Large intestine (tissue), 3 donors: ENCODE results near the gene SESN1. TPM values are rescaled to one million over a fixed set of nuclear protein-coding genes. Genes with fewer than 3 reads are reported as not detected.

Source experiments
- DNase-seq, 2 donors: peaks; one replicate each; pipeline versions ENCODE4 v3.0.0 to v3.0.0-alpha.2; 2013
- H3K27ac ChIP-seq: one replicate; pipeline ENCODE4 v1.5.1; 2013; ENCODE audit warnings: low read length
- H3K27me3 ChIP-seq: 2 replicates; pipeline ENCODE4 v1.6.1; 2013; ENCODE audit warnings: low read length; ENCODE audit not compliant: control insufficient read depth, insufficient read depth
- H3K36me3 ChIP-seq: 2 replicates; pipeline ENCODE4 v1.6.1; 2013; ENCODE audit warnings: low read length; ENCODE audit not compliant: control insufficient read depth, insufficient read depth
- H3K4me1 ChIP-seq: one replicate; pipeline ENCODE4 v1.6.1; 2013; ENCODE audit warnings: low read length; ENCODE audit not compliant: control insufficient read depth, insufficient read depth
- H3K4me3 ChIP-seq: one replicate; pipeline ENCODE4 v1.5.1; 2013; ENCODE audit warnings: low read length
- H3K9me3 ChIP-seq: one replicate; pipeline ENCODE4 v1.6.1; 2013; ENCODE audit warnings: mild to moderate bottlenecking, low read depth, low read length, moderate library complexity; ENCODE audit not compliant: control insufficient read depth
- WGBS: methylation state at CpG from one replicate; pipeline ENCODE4 v1.1.5; 2013; ENCODE audit warnings: low lambda C conversion rate; ENCODE audit not compliant: insufficient coverage; 5-methylcytosine and 5-hydroxymethylcytosine counted together
- polyA plus RNA-seq: library from polyadenylated mRNA; unstranded; fragments of 120-200 nt; gene quantifications from one replicate; pipeline ENCODE4 v1.2.1, GENCODE V29; 2013

Gene SESN1
- polyA plus RNA-seq, 1 donor = 48.4 TPM

- WGBS = 45% methylated on average over 6 of the region's 27 CpGs
- Histone ChIP-seq H3K4me3 (no peak overlapping the region), H3K9me3 (peaks cover 3% of the 10 kb centered on the region), H3K27ac (no peak overlapping the region), H3K36me3 (no peaks in the 10 kb centered on the region), H3K4me1 (peaks cover 22% of the 10 kb centered on the region), H3K27me3 (no peaks in the 10 kb centered on the region)
- no peak for DNase-seq
Measured at GRCh38 chr6:108952776-108953486, 141.7 kb downstream of the SESN1 start.

- Histone ChIP-seq H3K27me3 (no peaks in the 10 kb centered on the region), H3K27ac (peak overlapping the region; percentile 30), H3K36me3 (no peaks in the 10 kb centered on the region), H3K4me3 (no peak overlapping the region), H3K4me1 (peaks cover 30% of the 10 kb centered on the region), H3K9me3 (peaks cover 3% of the 10 kb centered on the region)
- WGBS = 10% methylated on average over 2 of the region's 16 CpGs
- peak; percentile 56 to 82 for DNase-seq
Measured at GRCh38 chr6:108951351-108951953, 143.2 kb downstream of the SESN1 start.

GRCh38 chr6:108948181-108948661, 146.4 kb downstream of the SESN1 start:
- Histone ChIP-seq H3K4me1 (peaks cover 45% of the 10 kb centered on the region), H3K27ac (peak overlapping the region; percentile 14)
- DNase-seq = no peak

GRCh38 chr6:108947114-108947854, 147.4 kb downstream of the SESN1 start:
- DNase-seq = peak; percentile 50 to 71
- peaks cover 50% of the 10 kb centered on the region for H3K4me1 ChIP-seq
- H3K36me3 ChIP-seq = no peaks in the 10 kb centered on the region
- H3K4me3 ChIP-seq = no peak overlapping the region
- no peaks in the 10 kb centered on the region for H3K9me3 ChIP-seq
- peak overlapping the region; percentile 53 for H3K27ac ChIP-seq
- WGBS = 0% methylated on average over 1 of the region's 5 CpGs
- no peaks in the 10 kb centered on the region for H3K27me3 ChIP-seq

More at GRCh38 chr6:108948181-108948661, 146.4 kb downstream of the SESN1 start:
- WGBS = no CpG with 5 or more reads among the region's 7 CpGs
- no peaks in the 10 kb centered on the region for H3K36me3 ChIP-seq
- no peaks in the 10 kb centered on the region for H3K27me3 ChIP-seq
- H3K4me3 ChIP-seq = no peak overlapping the region
- peaks cover 3% of the 10 kb centered on the region for H3K9me3 ChIP-seq

- H3K27me3 ChIP-seq = no peaks in the 10 kb centered on the region
- H3K27ac ChIP-seq = peak overlapping the region; percentile 53
- H3K4me1 ChIP-seq = peaks cover 46% of the 10 kb centered on the region
- H3K36me3 ChIP-seq = no peaks in the 10 kb centered on the region
- peak in 1 of 2 donors; percentile 10 for DNase-seq
- no peak overlapping the region for H3K4me3 ChIP-seq
- WGBS = 86% methylated on average over 1 of the region's 3 CpGs
- no peaks in the 10 kb centered on the region for H3K9me3 ChIP-seq
Measured at GRCh38 chr6:108946695-108947094, 148.0 kb downstream of the SESN1 start.

- Histone ChIP-seq H3K4me1 (peaks cover 44% of the 10 kb centered on the region), H3K4me3 (no peak overlapping the region), H3K36me3 (no peaks in the 10 kb centered on the region), H3K9me3 (no peaks in the 10 kb centered on the region), H3K27ac (peak overlapping the region; percentile 14), H3K27me3 (no peaks in the 10 kb centered on the region)
- peak in 1 of 2 donors; percentile 21 for DNase-seq
- WGBS = no CpG with 5 or more reads among the region's 10 CpGs
Measured at GRCh38 chr6:108945681-108946159, 148.9 kb downstream of the SESN1 start.

- Histone ChIP-seq H3K36me3 (no peaks in the 10 kb centered on the region), H3K4me3 (no peak overlapping the region), H3K9me3 (no peaks in the 10 kb centered on the region), H3K27me3 (no peaks in the 10 kb centered on the region), H3K4me1 (peaks cover 43% of the 10 kb centered on the region), H3K27ac (peak overlapping the region; percentile 14)
- 90% methylated on average over 4 of the region's 12 CpGs for WGBS
- DNase-seq = peak in 1 of 2 donors; percentile 39
Measured at GRCh38 chr6:108944707-108945680, 149.7 kb downstream of the SESN1 start.

- no peak for DNase-seq
- Histone ChIP-seq H3K4me3 (no peak overlapping the region), H3K9me3 (no peaks in the 10 kb centered on the region), H3K36me3 (no peaks in the 10 kb centered on the region), H3K27me3 (no peaks in the 10 kb centered on the region), H3K4me1 (peaks cover 43% of the 10 kb centered on the region), H3K27ac (no peak overlapping the region)
- WGBS = no CpG with 5 or more reads among the region's 1 CpG
Measured at GRCh38 chr6:108944071-108944470, 150.6 kb downstream of the SESN1 start.

- Histone ChIP-seq H3K9me3 (no peaks in the 10 kb centered on the region), H3K27ac (peak overlapping the region; percentile 0), H3K4me3 (no peak overlapping the region), H3K27me3 (no peaks in the 10 kb centered on the region), H3K36me3 (no peaks in the 10 kb centered on the region), H3K4me1 (peaks cover 38% of the 10 kb centered on the region)
- no peak for DNase-seq
- 77% methylated on average over 2 of the region's 9 CpGs for WGBS
Measured at GRCh38 chr6:108942556-108943492, 151.8 kb downstream of the SESN1 start.
